Peyer's patch (tissue), 4 donors: Measurements from ENCODE around the gene FPR1.

Experiments
- POLR2A ChIP-seq, 2 donors: fragments of 450-650 bp; IDR thresholded peaks; one replicate each; pipeline ENCODE4 v1.5.1; 2017; ENCODE audit warnings: antibody characterized with exemption in 2 of 2, mild to moderate bottlenecking in 2 of 2, moderate library complexity in 2 of 2
- TF ChIP-seq, protein P1 (sequence below), 6 experiments: fragments of 450-650 bp in 4 of 6; fragments of 200-600 bp in 2 of 6; sonication (generic) in 1 of 6; IDR thresholded peaks; one replicate each; pipeline ENCODE4 v1.5.1; 2017 to 2019; ENCODE audit warnings: antibody characterized with exemption in 6 of 6, mild to moderate bottlenecking in 3 of 6, moderate library complexity in 1 of 6

DNA sequence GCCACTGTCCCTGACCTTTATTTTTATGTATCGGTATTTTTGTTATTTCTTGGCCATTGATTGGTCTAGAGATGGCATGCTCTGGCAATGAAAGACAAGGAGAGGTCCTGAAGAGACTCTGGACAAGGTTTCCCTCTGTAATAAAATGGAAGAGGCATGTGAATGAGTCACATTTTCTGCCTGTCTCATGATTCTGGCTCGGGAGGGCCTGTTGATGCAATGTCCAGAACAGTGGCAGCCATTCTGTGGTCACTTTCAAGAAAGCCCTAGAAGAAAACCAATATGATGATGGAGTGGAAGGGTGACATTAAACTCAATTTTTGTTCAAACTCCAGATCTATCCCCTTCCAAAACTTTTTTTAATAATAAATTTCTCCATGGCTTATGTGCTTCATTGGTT lies 41.3 kb upstream of the FPR1 start:
- TF ChIP-seq POLR2A (IDR thresholded peaks at IDR 0.05): no peak
- TF ChIP-seq, protein P1, sequence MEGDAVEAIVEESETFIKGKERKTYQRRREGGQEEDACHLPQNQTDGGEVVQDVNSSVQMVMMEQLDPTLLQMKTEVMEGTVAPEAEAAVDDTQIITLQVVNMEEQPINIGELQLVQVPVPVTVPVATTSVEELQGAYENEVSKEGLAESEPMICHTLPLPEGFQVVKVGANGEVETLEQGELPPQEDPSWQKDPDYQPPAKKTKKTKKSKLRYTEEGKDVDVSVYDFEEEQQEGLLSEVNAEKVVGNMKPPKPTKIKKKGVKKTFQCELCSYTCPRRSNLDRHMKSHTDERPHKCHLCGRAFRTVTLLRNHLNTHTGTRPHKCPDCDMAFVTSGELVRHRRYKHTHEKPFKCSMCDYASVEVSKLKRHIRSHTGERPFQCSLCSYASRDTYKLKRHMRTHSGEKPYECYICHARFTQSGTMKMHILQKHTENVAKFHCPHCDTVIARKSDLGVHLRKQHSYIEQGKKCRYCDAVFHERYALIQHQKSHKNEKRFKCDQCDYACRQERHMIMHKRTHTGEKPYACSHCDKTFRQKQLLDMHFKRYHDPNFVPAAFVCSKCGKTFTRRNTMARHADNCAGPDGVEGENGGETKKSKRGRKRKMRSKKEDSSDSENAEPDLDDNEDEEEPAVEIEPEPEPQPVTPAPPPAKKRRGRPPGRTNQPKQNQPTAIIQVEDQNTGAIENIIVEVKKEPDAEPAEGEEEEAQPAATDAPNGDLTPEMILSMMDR (IDR thresholded peaks at IDR 0.05): no peak
